A673 (cell line): Measurements from ENCODE around the gene NAA30.

Experiments
- CTCF ChIP-seq: fragments of 300-800, 200-600 bp; sonication (generic); conservative IDR thresholded peaks from 2 replicates; pipeline ENCODE4 v1.5.1; 2017; ENCODE audit warnings: low read depth, mild to moderate bottlenecking, antibody characterized with exemption, low read length, moderate library complexity, mixed read lengths
- EZH2 ChIP-seq: fragments of 200-600 bp; sonication (generic); IDR thresholded peaks from 2 replicates; pipeline ENCODE4 v1.6.1; 2017; ENCODE audit warnings: borderline replicate concordance, low read depth, mild to moderate bottlenecking, mixed read lengths, antibody characterized with exemption, low read length; ENCODE audit not compliant: poor library complexity, severe bottlenecking

GRCh38 chr14:57420033-57420432 is 29.6 kb downstream of the NAA30 start:
- TF ChIP-seq CTCF (no peak), EZH2 (no peak)
